OCI-LY1 (cell line): ENCODE data around the gene SFTPA2.

Experiments
- EZH2 ChIP-seq: fragments of 200-600 bp; sonication (generic), shearing (Covaris generic); IDR thresholded peaks from 2 replicates; pipeline ENCODE4 v1.8.0; 2017; ENCODE audit warnings: borderline replicate concordance, mixed run types, mild to moderate bottlenecking, antibody characterized with exemption, low read length, moderate library complexity, mixed read lengths
- TF ChIP-seq, protein P1 (sequence below): fragments of 200-600 bp; sonication (generic), shearing (Covaris generic); IDR thresholded peaks from 2 replicates; pipeline ENCODE4 v1.5.1; 2017; ENCODE audit warnings: mild to moderate bottlenecking, antibody characterized with exemption, low read length, moderate library complexity, mixed read lengths

DNA sequence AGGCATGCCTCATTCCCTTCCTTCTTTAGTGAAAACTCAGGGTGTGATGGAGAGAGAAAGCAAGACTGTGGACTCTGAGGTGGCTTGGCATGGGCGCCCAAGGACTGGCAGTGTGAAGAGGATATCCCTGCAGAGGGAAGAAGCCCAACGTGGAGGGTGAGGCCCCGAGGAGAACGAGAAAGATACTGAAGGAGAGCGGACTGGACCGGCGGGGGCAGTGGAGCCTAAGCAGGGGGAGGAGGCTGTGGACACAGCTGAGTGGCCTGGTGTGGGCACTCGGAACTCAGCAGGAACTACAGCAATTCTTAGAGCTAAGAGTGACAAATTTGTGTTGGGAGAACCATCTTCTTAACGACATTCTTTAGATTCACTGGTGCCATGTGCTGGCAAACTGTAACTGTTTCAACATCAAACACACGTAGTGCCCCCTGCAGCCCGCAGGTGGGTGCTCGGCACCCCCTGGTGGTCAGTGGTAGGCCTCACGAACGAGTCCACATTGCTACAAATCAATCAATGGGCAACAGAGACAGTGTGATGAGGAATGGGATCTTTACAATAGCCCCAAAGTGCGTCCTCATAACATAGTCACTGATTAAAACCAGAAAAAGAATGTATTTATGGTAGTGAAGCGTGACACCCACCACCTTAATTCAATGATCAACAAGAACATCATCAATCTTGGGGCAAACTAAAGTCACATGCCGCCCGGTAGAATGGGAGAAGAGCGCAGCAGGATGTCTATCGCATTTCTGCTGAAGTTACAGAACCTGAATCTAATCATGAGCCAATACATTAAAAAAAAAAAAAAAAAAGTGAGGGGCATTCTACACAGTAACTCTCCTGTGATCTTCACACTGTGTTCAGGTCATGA is 48.5 kb upstream of the SFTPA2 start:
- TF ChIP-seq, protein P1, sequence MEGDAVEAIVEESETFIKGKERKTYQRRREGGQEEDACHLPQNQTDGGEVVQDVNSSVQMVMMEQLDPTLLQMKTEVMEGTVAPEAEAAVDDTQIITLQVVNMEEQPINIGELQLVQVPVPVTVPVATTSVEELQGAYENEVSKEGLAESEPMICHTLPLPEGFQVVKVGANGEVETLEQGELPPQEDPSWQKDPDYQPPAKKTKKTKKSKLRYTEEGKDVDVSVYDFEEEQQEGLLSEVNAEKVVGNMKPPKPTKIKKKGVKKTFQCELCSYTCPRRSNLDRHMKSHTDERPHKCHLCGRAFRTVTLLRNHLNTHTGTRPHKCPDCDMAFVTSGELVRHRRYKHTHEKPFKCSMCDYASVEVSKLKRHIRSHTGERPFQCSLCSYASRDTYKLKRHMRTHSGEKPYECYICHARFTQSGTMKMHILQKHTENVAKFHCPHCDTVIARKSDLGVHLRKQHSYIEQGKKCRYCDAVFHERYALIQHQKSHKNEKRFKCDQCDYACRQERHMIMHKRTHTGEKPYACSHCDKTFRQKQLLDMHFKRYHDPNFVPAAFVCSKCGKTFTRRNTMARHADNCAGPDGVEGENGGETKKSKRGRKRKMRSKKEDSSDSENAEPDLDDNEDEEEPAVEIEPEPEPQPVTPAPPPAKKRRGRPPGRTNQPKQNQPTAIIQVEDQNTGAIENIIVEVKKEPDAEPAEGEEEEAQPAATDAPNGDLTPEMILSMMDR = peak; percentile 66
- TF ChIP-seq EZH2 = no peak
